AG10803 (cell line): Measurements from ENCODE around the gene NEK7.

Source experiments
- DNase-seq: peaks from one replicate; pipeline ENCODE4 v3.0.0; 2010; ENCODE audit warnings: low read depth
- H3K4me3 ChIP-seq: 2 replicates; pipeline ENCODE4 v1.5.1; 2011; ENCODE audit warnings: mild to moderate bottlenecking, low read length, control low read depth
- TF ChIP-seq, protein P1 (sequence below): conservative IDR thresholded peaks from 2 replicates; pipeline ENCODE4 v1.5.1; 2011; ENCODE audit warnings: mild to moderate bottlenecking, low read length, control low read depth, inconsistent platforms

The NEK7 gene

DNA sequence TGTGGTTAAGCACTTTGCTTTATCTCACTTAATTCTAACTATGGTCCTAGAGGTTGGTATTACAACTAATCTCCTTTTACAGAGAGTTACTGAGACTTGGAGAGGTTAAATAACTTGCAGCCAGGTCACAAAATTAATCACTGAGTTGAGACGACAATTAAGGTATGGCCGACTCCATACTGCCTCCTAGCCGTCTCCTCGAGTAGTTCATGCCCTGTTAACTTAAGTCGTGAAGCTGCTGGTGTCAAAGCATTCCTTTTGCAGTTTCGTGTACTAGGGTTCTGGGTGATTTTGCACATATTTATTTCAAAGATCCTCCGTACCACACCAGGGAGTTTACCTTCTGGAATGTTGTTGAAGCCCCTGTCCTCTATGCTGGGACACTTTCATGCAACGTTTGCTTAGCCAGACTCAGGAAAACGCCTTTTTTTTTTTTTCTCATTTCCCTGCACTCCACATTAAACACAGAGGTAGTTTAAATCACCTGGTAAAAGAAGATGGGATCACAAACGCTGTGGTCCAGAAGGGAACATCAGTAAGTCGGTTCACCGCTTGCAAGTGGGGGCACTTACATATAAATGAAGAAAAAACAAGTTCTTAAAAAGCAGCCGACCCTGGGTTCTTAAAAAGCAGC lies 570 bp upstream of the NEK7 start:
- peak; percentile 81 for DNase-seq
- H3K4me3 ChIP-seq = peak overlapping the region; percentile 97
- TF ChIP-seq, protein P1, sequence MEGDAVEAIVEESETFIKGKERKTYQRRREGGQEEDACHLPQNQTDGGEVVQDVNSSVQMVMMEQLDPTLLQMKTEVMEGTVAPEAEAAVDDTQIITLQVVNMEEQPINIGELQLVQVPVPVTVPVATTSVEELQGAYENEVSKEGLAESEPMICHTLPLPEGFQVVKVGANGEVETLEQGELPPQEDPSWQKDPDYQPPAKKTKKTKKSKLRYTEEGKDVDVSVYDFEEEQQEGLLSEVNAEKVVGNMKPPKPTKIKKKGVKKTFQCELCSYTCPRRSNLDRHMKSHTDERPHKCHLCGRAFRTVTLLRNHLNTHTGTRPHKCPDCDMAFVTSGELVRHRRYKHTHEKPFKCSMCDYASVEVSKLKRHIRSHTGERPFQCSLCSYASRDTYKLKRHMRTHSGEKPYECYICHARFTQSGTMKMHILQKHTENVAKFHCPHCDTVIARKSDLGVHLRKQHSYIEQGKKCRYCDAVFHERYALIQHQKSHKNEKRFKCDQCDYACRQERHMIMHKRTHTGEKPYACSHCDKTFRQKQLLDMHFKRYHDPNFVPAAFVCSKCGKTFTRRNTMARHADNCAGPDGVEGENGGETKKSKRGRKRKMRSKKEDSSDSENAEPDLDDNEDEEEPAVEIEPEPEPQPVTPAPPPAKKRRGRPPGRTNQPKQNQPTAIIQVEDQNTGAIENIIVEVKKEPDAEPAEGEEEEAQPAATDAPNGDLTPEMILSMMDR = peak; percentile 91

DNA sequence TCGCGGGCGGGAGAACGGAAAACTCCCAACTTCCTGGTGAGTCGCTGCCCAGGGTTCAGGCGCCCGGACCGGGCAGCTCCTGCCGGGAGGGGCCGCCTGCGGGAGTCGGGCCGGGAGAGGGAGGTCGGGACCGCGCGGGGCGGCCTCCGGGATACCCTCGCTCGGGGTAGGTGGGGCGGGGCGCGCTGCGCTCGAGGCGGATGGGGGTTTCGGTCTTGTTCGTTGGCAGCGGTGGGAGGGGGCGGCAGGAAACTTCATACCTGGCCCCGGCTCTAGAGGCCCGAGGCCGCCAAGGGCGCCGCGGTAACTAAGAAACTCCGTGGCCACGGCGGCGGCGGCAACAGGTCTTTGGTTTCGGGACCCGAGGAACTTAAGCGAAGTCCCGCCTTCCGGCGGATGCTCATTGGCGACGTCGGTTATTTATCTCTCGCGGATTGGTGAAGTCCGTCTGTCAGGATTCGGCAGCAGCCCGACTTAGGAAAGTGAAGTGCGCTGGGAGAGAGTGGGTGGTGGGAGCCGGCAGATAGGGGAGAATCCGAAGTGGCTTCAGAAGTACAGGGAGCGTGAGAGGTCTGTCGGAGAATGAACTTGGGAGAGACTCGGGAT lies 546 bp downstream of the NEK7 start:
- H3K4me3 ChIP-seq = peak overlapping the region; percentile 97
- TF ChIP-seq, protein P1 = no peak
- peak; percentile 90 for DNase-seq

DNA sequence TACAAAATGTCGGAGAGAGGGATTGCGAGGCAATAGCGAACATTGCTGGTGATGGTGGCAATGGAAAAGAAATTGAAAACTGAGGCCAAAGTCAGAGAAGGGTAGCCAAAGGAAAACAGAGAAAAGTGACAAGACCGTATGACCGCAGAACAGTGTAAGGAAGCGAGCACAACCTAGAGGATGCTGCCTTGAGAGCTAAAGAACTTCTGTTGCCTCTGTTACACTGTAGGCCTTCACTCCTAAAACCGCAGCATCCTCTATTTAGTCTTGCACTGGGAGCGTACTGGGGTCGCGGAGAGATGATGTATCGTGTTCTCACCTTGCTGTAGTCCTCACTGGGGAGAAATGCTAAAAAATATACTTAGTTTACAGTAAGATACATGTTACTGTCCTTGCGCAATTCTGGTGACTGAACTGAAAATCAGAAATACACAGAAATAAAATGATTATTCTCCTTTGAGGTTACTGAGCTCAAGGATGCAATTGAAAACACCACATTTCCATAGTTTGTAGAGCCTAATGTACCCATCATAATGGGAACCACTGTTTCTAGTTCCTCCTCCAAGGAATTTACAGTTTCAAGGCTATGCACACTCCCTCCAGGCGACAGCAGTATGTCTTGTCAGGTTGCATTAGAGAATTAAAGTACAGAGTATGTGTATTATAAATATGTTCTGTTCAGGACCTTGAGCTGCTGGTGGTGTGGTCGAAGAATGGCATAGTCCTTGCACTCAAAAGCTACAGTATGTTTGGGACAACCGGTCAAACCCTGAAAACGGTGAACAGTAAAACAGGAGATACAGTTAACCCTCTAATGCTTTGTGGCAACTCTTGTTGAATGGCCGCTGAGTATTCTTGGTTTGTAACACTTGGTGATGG lies 1.3 kb downstream of the NEK7 start:
- TF ChIP-seq, protein P1 = no peak
- H3K4me3 ChIP-seq = peak overlapping the region; percentile 97
- DNase-seq = no peak

DNA sequence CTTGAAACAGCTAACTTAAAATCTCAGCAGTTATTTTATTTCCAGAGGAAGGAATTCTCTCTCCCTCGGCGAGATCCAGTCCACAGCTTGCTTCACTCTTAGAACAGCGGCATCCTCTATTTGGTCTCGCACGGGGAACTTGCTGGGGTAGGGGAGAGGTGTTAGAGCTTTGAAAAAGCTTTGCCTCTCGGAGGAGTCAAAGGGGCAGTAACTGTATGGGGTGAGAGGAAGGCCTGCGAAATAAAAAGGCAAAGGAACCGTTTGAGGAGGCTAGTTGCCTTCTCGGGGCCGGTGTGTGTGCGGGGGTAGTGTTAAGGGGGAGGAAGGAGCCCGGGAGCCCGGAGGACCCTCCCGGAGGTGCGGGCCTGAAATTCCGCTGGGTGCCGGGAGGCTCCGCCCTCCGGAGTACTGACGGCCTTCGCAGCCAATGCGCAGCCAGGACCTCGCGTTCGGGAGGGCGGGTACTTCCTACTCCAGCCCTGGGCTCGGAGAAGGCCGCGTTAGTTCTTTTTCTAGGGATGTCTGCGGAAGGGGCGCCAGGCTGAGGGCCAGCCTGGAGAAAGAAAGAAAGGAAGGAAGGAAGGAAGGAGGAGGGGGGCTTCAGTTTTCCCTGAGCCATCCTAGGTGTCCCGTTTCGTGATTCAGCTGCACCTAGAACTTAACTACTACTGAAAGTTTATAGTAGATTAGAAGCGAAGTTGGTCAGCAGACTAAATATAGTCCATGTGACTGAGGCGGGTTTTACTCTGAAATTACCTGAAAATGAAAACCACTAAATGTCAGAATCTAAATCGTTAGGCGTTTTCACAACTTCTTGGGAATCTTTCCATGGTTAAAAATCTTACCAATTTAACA lies 2.2 kb downstream of the NEK7 start:
- peak; percentile 86 for DNase-seq
- TF ChIP-seq, protein P1 = no peak
- H3K4me3 ChIP-seq = peak overlapping the region; percentile 97

DNA sequence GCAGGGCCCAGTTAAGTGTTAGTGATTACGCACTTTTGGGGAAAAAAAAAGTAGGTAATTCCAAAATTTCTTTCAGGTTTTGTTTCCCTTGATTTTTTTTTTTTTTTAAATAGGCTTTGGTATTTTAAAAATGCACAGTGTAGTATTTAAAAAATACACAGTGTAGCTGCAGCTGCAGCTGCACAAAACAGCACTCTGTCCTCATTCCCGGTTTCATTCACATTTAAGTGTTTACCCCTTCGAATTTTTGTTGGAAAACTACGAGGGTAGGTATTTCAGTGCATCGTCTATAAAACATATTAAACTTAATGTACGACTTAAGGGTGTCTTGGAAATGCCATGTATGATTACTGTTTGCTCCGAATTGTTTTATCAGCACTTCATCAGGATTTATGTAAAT lies 3.4 kb downstream of the NEK7 start:
- peak overlapping the region; percentile 97 for H3K4me3 ChIP-seq

DNA sequence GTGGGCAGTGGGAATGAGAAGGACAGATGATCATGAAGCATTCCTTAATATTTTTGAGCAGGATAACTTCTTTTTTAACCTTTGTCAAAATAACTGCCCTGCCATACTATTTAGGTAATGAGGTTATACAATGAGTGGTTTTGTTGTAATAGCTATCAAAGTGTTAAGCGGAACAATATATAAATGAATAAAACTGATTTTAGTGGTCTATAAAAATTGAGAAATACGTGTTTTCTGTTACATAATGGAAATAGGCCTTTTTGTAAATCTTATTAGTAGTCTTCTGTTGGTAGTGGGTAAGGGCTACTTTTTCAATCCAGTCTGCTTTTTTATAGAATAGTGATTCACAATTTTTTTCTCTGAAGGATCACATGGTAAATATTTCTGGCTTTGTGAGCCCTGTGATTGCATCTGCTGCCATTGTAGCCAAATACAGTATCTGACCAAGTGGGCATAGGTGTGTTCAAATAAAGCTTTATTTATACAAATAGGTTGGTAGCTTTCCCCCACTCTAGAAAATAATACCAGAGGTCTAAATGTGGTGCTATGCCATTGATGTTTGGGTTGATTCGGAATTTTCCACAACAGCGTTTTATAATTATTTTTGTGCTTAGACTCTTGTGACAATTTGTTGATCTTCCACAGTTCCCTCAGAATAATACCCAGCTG lies 4.3 kb downstream of the NEK7 start:
- H3K4me3 ChIP-seq = peak overlapping the region; percentile 97
- DNase-seq = no peak
- TF ChIP-seq, protein P1 = no peak

More for the DNA sequence above, 3.4 kb downstream of the NEK7 start:
- no peak for DNase-seq
- TF ChIP-seq, protein P1 = no peak
